Muscle layer of duodenum (tissue), 2 donors: ENCODE results near the gene TRIM10.

Source experiments
- H3K27ac ChIP-seq: one replicate; pipeline ENCODE4 v1.7.0; 2013; ENCODE audit warnings: mild to moderate bottlenecking, low read length
- H3K27me3 ChIP-seq: one replicate; pipeline ENCODE4 v1.7.0; 2013; ENCODE audit warnings: low read depth, mild to moderate bottlenecking, control low read depth, low read length
- H3K36me3 ChIP-seq, 2 donors: one replicate each; pipeline ENCODE4 v1.7.0; 2013; ENCODE audit warnings: low read length in 2 of 2, control low read depth in 1 of 2, mild to moderate bottlenecking in 1 of 2; ENCODE audit not compliant: insufficient read depth in 2 of 2, control insufficient read depth in 1 of 2
- H3K4me1 ChIP-seq, 2 donors: one replicate each; pipeline ENCODE4 v1.7.0; 2013; ENCODE audit warnings: low read length in 2 of 2, mild to moderate bottlenecking in 2 of 2, control low read depth in 1 of 2, moderate library complexity in 1 of 2; ENCODE audit not compliant: insufficient read depth in 2 of 2, control insufficient read depth in 1 of 2
- H3K4me3 ChIP-seq, 2 donors: one replicate each; pipeline ENCODE4 v1.7.0; 2013; ENCODE audit warnings: low read length in 2 of 2, low read depth in 1 of 2, mild to moderate bottlenecking in 1 of 2
- H3K9me3 ChIP-seq, 2 donors: one replicate each; pipeline ENCODE4 v1.7.0; 2013; ENCODE audit warnings: low read length in 2 of 2, control low read depth in 1 of 2, mild to moderate bottlenecking in 1 of 2; ENCODE audit not compliant: control insufficient read depth in 1 of 2
- donor health status: healthy.

TRIM10 gene

GRCh38 chr6:30158475-30159040, 2.5 kb downstream of the TRIM10 start:
- H3K4me3 ChIP-seq: no peak overlapping the region
- no peaks in the 10 kb centered on the region for H3K27me3 ChIP-seq

GRCh38 chr6:30157999-30158398, 3.0 kb downstream of the TRIM10 start:
- Histone ChIP-seq H3K9me3 (no peaks in the 10 kb centered on the region), H3K36me3 (no peaks in the 10 kb centered on the region), H3K27ac (no peak overlapping the region), H3K4me1 (peaks cover 0 to 4% of the 10 kb centered on the region in 2 donors), H3K27me3 (no peaks in the 10 kb centered on the region), H3K4me3 (no peak overlapping the region)

More at GRCh38 chr6:30158475-30159040, 2.5 kb downstream of the TRIM10 start:
- Histone ChIP-seq H3K36me3 (no peaks in the 10 kb centered on the region), H3K9me3 (no peaks in the 10 kb centered on the region), H3K27ac (no peak overlapping the region), H3K4me1 (peaks cover 0 to 4% of the 10 kb centered on the region in 2 donors)

- Histone ChIP-seq H3K27ac (no peak overlapping the region), H3K9me3 (no peaks in the 10 kb centered on the region), H3K27me3 (no peaks in the 10 kb centered on the region), H3K4me1 (peaks cover 0 to 4% of the 10 kb centered on the region in 2 donors), H3K4me3 (no peak overlapping the region), H3K36me3 (no peaks in the 10 kb centered on the region)
These were observed 3.4 kb downstream of the TRIM10 start for GRCh38 chr6:30157581-30157980.

GRCh38 chr6:30156774-30157173, 4.2 kb downstream of the TRIM10 start:
- H3K27me3 ChIP-seq: no peaks in the 10 kb centered on the region
- no peak overlapping the region for H3K4me3 ChIP-seq
- no peaks in the 10 kb centered on the region for H3K36me3 ChIP-seq
- no peak overlapping the region for H3K27ac ChIP-seq
- H3K4me1 ChIP-seq: peaks cover 0 to 4% of the 10 kb centered on the region in 2 donors
- H3K9me3 ChIP-seq: no peaks in the 10 kb centered on the region

GRCh38 chr6:30156262-30156599, 4.8 kb downstream of the TRIM10 start:
- Histone ChIP-seq H3K4me3 (no peak overlapping the region), H3K9me3 (no peaks in the 10 kb centered on the region), H3K36me3 (no peaks in the 10 kb centered on the region), H3K4me1 (peaks cover 0 to 4% of the 10 kb centered on the region in 2 donors), H3K27me3 (no peaks in the 10 kb centered on the region), H3K27ac (no peak overlapping the region)

- Histone ChIP-seq H3K27me3 (no peaks in the 10 kb centered on the region), H3K36me3 (no peaks in the 10 kb centered on the region), H3K4me1 (peaks cover 0 to 4% of the 10 kb centered on the region in 2 donors), H3K27ac (peak overlapping the region; percentile 65), H3K4me3 (no peak overlapping the region), H3K9me3 (no peaks in the 10 kb centered on the region)
These were observed 5.3 kb downstream of the TRIM10 start for GRCh38 chr6:30155520-30156261.

- no peaks in the 10 kb centered on the region for H3K27me3 ChIP-seq
- H3K4me1 ChIP-seq: peaks cover 0 to 4% of the 10 kb centered on the region in 2 donors
- H3K27ac ChIP-seq: peak overlapping the region; percentile 65
- H3K36me3 ChIP-seq: no peaks in the 10 kb centered on the region
- H3K9me3 ChIP-seq: no peaks in the 10 kb centered on the region
- H3K4me3 ChIP-seq: no peak overlapping the region
These were observed 6.1 kb downstream of the TRIM10 start for GRCh38 chr6:30154709-30155519.

- peaks cover 0 to 4% of the 10 kb centered on the region in 2 donors for H3K4me1 ChIP-seq
- H3K36me3 ChIP-seq: no peaks in the 10 kb centered on the region
- H3K27ac ChIP-seq: no peak overlapping the region
- H3K27me3 ChIP-seq: no peaks in the 10 kb centered on the region
- H3K4me3 ChIP-seq: no peak overlapping the region
- H3K9me3 ChIP-seq: no peaks in the 10 kb centered on the region
These were observed 7.0 kb downstream of the TRIM10 start for GRCh38 chr6:30154061-30154460.

GRCh38 chr6:30152910-30153610, 8.0 kb downstream of the TRIM10 start:
- Histone ChIP-seq H3K4me3 (no peak overlapping the region), H3K4me1 (peaks cover 0 to 4% of the 10 kb centered on the region in 2 donors), H3K36me3 (no peaks in the 10 kb centered on the region), H3K9me3 (no peaks in the 10 kb centered on the region), H3K27me3 (no peaks in the 10 kb centered on the region), H3K27ac (no peak overlapping the region)

GRCh38 chr6:30152016-30152673, 8.9 kb downstream of the TRIM10 start:
- no peaks in the 10 kb centered on the region for H3K27me3 ChIP-seq
- H3K36me3 ChIP-seq: no peaks in the 10 kb centered on the region
- no peak overlapping the region for H3K27ac ChIP-seq
- H3K4me3 ChIP-seq: no peak overlapping the region
- peaks cover 0 to 4% of the 10 kb centered on the region in 2 donors for H3K4me1 ChIP-seq
- H3K9me3 ChIP-seq: no peaks in the 10 kb centered on the region
